PC-3 (cell line): Measurements from ENCODE around the gene AIPL1.

Experiments used
- EZH2 ChIP-seq: fragments of 300-600 bp; sonication (generic); IDR thresholded peaks from one replicate; pipeline ENCODE4 v1.6.1; 2017; ENCODE audit warnings: antibody characterized with exemption, mild to moderate bottlenecking, low read length; ENCODE audit not compliant: unreplicated experiment
- EZH2phosphoT487 ChIP-seq: fragments of 300-600 bp; sonication (generic); IDR thresholded peaks from 2 replicates; pipeline ENCODE4 v1.6.1; 2018; ENCODE audit warnings: mild to moderate bottlenecking, antibody characterized with exemption, low read length, borderline replicate concordance
- TF ChIP-seq, protein P1 (sequence below): fragments of 300-600 bp; sonication (generic); conservative IDR thresholded peaks from 2 replicates; pipeline ENCODE4 v1.5.1; 2017; ENCODE audit warnings: antibody characterized with exemption, low read depth, mild to moderate bottlenecking, low read length

DNA sequence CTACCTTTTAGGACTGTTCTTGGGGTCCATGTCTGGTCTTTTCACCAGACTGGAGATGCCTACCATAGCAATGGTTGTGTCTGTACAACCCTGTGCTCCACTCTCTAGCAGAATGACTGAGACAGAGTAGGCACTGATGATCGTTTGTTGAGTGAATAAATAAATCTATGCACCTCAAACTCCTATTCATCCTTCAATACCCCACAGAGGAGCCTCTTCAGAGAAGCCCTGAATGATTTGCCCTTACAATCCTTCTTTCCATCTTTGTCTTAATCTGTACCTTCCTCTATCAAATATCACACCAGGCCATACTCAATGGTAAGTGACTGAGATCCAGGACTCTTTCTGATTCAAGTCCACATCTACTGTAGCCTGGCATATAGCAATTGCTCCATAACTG is 32.6 kb upstream of the AIPL1 start:
- TF ChIP-seq, protein P1, sequence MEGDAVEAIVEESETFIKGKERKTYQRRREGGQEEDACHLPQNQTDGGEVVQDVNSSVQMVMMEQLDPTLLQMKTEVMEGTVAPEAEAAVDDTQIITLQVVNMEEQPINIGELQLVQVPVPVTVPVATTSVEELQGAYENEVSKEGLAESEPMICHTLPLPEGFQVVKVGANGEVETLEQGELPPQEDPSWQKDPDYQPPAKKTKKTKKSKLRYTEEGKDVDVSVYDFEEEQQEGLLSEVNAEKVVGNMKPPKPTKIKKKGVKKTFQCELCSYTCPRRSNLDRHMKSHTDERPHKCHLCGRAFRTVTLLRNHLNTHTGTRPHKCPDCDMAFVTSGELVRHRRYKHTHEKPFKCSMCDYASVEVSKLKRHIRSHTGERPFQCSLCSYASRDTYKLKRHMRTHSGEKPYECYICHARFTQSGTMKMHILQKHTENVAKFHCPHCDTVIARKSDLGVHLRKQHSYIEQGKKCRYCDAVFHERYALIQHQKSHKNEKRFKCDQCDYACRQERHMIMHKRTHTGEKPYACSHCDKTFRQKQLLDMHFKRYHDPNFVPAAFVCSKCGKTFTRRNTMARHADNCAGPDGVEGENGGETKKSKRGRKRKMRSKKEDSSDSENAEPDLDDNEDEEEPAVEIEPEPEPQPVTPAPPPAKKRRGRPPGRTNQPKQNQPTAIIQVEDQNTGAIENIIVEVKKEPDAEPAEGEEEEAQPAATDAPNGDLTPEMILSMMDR = no peak
- TF ChIP-seq EZH2 (no peak), EZH2phosphoT487 (no peak)
